HG02623 (cell line): ENCODE results near the gene SLC26A11.

Source experiments
- ATAC-seq: cut with Tn5 transposase; IDR thresholded peaks from one replicate; pipeline ENCODE4 v1.9.1; 2021; ENCODE audit warnings: moderate library complexity; ENCODE audit not compliant: unreplicated experiment

SLC26A11 gene

DNA sequence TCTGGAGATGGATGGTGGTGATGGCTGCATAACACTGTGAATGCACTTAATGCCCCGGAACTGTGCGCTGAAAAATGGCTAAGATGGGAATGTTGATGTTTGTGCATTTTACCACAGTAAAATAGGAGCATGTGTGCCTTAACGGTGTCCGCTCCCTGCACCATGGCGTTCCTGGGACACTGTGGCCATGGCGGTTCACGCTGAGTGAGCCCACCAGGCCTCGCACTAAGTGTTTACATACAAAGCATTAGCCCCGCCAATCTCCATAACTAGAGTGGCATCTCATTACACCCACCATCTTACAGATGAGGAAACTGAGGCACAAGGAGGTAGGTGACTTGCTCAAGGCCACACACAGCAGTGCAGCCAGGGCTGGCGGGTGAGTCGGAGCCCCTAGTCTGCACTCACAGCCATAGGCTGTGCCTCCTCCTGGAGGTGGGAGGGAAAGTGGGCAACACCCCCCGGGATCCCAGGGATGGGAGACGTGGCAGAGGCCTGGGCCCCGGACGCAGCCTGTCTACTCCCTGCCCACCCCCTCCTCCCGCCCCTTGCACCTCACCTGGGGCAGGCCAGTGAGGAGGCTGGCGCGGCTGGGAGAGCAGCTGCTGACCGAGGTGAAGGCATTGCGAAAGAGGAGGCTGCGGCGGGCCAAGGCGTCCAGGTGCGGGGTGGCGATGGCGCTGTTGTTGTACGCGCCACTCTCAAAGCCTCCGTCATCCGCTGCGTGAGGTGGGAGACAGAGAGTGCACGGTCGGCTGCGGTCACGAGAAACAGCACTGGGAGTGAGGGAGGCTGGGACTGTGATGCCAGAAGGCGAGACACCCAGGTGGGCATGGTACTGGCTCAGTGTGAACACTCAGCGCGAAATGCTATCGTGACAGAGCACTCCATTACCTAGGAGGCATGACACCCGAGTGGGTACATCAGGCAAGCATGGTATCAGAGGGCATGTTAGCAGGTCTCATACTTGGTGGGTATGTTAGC is 3.5 kb upstream of the SLC26A11 start:
- no peak for ATAC-seq

DNA sequence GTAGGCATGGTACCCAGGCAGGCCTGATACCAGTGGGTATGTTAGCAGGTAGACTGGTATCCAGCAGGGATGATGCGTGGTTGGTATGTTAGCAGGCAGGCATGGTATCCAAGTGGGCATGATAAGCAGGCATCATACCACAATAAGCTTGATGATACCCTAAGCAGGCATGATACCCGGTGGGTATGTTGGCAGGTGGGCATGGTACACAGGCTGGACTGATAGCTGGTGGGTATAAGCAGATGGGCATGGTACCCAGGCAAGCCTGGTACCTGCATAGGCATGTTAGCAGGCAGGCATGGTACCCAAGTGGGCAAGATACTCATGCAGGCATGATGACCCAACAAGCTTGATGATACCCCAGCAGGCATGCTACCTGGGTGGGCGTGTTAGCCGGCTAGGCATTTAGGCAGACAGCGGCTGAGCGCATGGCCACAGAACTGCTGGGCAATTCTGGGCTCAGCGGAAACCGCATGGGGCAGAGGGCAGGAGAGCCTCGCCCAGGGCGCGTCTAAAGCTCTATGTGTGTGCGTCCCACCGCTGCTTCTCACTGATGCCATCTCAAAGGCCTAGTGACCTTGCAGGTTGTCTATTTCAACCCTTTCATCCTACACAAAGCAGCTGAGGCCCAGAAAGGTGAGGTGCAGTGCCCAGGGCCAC is 2.4 kb upstream of the SLC26A11 start:
- ATAC-seq = no peak

- no peak for ATAC-seq
Observed at GRCh38 chr17:80218391-80218790, 1.8 kb upstream of the SLC26A11 start.

DNA sequence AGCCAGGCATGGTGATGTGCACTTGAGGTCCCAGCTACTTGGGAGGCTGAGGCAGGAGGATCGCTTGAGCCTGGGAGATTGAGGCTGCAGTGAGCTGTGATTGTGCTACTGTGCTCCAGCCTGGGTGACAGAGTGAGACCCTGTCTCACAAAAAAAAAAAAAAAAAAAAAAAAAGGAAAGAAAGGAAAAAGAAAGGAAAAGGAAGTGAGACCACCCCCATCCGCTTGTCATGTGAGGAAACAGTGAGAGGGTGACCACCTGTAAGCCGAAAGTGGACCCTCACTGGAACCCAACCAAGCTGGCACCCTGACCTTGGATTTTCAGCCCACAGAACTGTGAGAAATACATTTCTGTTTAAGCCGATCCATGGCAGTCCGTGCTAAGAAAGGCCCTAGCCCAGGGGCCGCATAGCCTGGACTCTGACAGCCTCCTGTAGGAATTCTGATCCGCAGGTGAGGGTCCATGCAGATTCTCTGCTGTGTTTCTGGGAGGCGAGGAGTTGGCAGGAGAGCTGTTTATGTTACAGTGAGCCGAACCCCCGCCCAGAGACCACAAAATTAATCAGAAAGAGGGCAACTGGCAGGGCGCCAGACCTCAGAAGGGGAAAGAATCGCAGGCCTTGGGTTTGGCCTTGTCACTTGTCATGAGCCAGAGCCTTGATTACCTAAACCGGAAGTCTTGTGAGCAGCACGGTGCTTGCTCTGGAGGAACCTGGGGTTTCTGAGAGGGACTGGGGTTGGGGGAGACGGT is 1.0 kb upstream of the SLC26A11 start:
- ATAC-seq = no peak

- ATAC-seq = no peak
Observed at GRCh38 chr17:80219763-80220053, 519 bp upstream of the SLC26A11 start.

DNA sequence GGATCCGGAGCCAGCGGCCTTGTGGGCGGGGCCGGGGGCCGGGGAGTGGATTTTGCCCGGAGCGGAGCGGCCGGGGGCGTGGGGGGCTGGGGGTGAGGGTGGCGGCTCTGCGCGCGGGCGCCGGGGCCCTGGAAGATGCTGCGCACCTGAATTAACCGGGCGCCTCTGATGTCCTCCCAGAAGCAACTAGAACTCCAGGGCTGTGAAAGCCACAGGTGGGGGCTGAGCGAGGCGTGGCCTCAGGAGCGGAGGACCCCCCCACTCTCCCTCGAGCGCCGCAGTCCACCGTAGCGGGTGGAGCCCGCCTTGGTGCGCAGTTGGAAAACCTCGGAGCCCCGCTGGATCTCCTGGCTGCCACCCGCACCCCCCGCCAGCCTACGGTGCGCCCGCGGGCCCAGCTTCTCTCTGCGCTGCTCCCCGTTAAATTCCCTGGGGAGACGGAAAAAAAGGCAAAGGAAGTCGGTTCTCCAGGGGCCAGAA is 549 bp downstream of the SLC26A11 start:
- no peak for ATAC-seq

DNA sequence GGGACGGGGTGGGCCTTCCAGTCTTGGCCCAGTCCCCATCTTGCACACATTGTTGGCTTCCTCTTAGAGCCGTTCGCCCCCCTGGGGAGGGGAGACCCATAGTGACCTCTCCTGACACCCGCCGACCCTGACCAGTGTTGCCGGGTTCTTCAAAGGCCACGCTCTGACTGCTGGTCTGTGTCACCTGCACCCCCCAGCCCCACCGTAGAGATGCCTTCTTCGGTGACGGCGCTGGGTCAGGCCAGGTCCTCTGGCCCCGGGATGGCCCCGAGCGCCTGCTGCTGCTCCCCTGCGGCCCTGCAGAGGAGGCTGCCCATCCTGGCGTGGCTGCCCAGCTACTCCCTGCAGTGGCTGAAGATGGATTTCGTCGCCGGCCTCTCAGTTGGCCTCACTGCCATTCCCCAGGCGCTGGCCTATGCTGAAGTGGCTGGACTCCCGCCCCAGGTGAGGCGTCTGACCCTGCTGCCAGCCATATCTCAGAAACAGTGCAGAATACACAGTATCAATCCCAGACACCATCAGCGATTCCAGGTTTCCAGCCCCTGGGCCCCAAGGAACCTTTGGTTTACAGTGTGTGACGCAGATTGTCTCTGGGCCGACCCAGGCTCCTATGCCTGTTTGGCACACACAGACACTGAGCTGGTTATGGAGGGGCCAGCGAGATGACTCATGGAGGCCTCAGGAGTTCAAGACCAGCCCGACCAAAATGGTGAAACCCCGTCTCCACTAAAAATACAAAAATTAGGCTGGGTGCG is 1.3 kb downstream of the SLC26A11 start:
- ATAC-seq = no peak

DNA sequence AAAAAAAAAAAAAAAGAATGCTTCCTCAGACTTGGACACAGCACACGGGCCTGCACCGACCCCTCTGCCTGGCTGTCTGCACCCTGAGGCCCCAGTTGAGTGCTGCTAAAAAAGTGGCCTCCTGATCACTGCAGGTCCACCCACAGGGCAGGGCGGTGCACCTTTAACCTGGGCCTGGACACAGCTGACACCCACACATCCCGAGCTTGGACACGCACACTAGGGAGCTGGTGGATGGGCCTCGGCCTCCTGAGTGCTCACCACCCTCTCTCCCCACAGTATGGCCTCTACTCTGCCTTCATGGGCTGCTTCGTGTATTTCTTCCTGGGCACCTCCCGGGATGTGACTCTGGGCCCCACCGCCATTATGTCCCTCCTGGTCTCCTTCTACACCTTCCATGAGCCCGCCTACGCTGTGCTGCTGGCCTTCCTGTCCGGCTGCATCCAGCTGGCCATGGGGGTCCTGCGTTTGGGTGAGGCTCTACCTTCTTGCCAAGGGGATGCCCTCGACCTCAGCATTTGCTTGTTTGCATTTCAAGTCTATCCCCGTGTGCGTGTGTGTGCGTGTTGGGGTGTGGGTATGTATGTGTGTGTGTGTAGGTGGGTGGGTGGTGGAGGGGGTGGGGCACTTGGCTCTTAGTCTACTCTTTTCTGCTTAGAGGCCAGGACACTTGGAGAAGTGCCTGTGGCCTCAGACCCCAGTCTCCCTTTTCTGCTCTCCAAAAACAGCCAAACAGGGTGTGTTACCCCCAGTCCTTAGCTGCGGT is 2.3 kb downstream of the SLC26A11 start:
- ATAC-seq = no peak

- no peak for ATAC-seq
Observed at GRCh38 chr17:80223142-80223815, 3.1 kb downstream of the SLC26A11 start.

GRCh38 chr17:80223838-80224497 is 3.7 kb downstream of the SLC26A11 start:
- no peak for ATAC-seq

DNA sequence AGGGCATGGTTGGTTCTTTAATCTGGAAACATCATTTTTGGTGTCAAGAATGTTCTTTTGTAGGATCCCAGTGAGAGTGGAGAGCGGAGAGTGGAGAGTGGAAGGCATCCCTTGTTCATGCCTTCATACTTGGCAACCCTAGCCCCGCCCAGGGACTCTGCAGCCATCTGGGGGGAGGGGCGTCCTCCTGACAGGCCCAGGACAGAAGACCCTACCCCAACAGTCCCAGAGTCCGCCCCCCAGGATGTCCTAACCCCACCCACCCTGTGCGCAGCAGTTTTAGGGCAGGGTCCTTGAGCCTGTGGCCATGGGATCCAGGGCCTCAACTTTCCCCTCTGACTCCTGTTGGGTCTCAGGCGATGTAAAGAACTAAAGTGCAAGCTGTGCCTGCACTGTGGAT is 4.5 kb downstream of the SLC26A11 start:
- ATAC-seq = no peak

DNA sequence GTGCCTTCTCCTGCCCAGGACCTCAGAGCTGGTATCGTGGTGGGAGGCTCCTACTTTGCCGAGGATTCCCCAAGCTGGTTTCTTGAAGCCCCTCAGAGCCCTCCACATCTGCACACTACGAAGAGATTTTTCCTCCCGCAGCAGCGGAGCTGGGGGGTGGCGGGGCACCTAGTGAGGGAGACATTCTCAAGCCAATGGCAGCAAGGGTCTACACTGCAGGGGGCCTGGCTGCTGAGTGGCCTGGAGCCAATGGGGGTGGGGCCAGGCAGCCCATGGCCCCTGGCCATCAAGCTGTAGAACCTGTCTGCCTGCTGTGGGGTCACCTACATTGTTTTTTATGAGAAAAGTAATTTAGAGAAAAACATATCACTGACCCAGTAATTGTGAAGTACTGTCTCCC is 5.0 kb downstream of the SLC26A11 start:
- no peak for ATAC-seq

- ATAC-seq = no peak
Observed at GRCh38 chr17:80227156-80227555, 6.9 kb downstream of the SLC26A11 start.

DNA sequence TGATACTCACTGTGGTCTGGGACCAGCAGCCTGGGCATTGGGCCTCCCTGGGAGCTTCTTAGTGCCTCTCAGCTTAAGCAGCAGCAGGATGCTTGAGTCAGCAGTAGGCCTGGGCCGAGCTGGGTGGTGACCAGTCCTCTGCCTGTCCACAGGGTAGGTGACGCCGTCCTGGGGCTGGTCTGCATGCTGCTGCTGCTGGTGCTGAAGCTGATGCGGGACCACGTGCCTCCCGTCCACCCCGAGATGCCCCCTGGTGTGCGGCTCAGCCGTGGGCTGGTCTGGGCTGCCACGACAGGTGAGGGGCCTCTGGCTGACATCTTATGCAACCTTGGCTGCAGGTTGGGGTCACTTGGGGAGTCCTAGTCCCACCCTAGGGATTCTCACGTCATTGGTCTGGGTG is 7.4 kb downstream of the SLC26A11 start:
- no peak for ATAC-seq

DNA sequence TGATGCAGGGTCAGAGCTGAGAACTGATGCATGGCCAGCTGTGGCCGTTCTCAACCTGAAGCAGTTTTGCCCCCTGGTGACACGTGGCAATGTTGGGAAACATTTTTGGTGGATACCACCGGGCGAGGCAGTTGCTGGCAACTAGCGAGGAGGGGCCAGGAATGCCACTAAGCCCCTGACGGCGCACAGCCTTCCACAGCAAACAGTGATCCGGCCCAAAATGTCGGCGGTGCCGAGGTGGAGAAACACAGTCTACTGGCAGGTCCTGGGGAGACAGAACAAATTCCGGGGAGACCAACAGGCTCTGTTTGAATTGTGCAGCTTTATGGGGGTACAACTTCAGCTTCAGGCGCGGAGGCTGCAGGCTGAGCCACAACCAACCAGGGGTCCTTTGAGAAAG is 8.2 kb downstream of the SLC26A11 start:
- ATAC-seq = no peak

DNA sequence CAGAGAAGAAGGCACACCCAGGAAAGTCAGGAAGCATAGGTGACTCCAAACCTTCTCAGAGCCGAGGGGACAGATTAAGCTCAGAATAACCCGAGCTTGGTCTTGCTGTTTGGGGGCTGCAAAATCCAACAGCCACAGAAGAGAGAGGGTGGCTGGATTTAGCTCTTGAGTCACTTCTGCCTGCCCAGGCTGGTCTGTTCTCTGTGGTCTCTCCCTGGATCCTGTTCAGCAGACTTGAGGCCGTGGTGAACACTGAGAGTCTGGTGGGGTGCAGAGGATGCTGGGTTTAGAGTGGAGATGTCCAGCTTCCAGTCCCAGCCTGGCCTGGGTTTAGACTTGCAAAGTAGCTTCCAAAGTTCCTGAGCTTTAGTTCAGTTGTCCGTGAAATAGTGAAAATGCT is 8.8 kb downstream of the SLC26A11 start:
- no peak for ATAC-seq

GRCh38 chr17:80232438-80232837 is 12.2 kb downstream of the SLC26A11 start:
- ATAC-seq = no peak

DNA sequence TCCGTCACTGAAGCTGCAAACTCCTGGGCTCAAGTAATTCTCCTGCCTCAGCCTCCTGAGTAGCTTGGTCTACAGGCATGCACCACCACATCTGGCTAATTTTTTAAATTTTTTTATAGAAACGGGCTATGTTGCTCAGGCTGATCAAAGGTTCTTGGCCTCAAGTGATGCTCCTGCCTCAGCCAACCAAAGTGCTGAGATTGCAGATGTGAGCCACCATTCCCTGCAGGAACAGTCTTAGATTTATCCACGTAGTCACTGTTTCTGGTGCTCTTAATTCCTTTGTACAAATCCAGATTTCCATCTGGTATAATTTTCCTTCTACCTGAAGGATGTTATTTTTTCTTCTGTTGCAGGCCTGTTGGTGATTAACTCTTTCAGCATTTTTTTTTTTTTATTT is 13.0 kb downstream of the SLC26A11 start:
- ATAC-seq = no peak

DNA sequence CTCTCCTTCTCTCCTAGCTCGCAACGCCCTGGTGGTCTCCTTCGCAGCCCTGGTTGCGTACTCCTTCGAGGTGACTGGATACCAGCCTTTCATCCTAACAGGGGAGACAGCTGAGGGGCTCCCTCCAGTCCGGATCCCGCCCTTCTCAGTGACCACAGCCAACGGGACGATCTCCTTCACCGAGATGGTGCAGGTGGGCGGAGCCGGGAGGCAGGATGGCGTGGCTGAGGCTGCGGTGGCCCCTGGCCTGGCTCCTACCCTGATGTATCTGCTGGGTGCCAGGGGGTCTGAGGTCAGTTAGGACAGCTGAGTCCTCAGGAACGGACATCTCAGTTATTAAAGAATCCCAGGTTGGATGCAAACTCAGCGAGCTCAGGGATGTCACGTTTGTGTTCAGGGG is 16.7 kb downstream of the SLC26A11 start:
- no peak for ATAC-seq
